ENCODE measurements around the gene DLK2.
"Not testable (repeated sequence)": the region's sequence is repeated elsewhere in the genome, so short reads cannot be mapped to it uniquely, and the experiment has no call there.

The DLK2 gene

GRCh38 chr6:43433148-43433547 is 22.2 kb downstream of the DLK2 start:
- no peak for DNase-seq (ENCODE audit: low read depth)

GRCh38 chr6:43432009-43432945 is 23.1 kb downstream of the DLK2 start:
- H3K4me3 ChIP-seq (ENCODE audit: low read depth, low read length) = no peak overlapping the region

More at GRCh38 chr6:43433148-43433547, 22.2 kb downstream of the DLK2 start:
- H3K4me3 ChIP-seq (ENCODE audit: low read depth, low read length) = no peak overlapping the region

GRCh38 chr6:43428874-43429273 is 26.5 kb downstream of the DLK2 start:
- peak overlapping the region; percentile 92 for H3K4me3 ChIP-seq (ENCODE audit: low read depth, low read length)
- no peak for DNase-seq (ENCODE audit: low read depth)

More at GRCh38 chr6:43432009-43432945, 23.1 kb downstream of the DLK2 start:
- no peak for DNase-seq (ENCODE audit: low read depth)

GRCh38 chr6:43428112-43428570 is 27.2 kb downstream of the DLK2 start:
- peak overlapping the region; percentile 92 for H3K4me3 ChIP-seq (ENCODE audit: low read depth, low read length)
- DNase-seq (ENCODE audit: low read depth) = no peak

- peak; percentile 88 for DNase-seq (ENCODE audit: low read depth)
- peak within 1 kb of the TSS; percentile 92 for H3K4me3 ChIP-seq (ENCODE audit: low read depth, low read length)
Measured at GRCh38 chr6:43427406-43428111, 27.8 kb downstream of the DLK2 start, which contains the start of gene ABCC10. TSS of gene ABCC10 (plus strand) at chr6:43427541. CDS start at chr6:43427979, 438 bp downstream.

GRCh38 chr6:43426928-43427405 is 28.4 kb downstream of the DLK2 start:
- H3K4me3 ChIP-seq (ENCODE audit: low read depth, low read length) = peak overlapping the region; percentile 92
- DNase-seq (ENCODE audit: low read depth) = no peak

- DNase-seq (ENCODE audit: low read depth); H3K4me3 ChIP-seq (ENCODE audit: low read depth, low read length): not testable (repeated sequence)
Measured at GRCh38 chr6:43425083-43425482, 30.3 kb downstream of the DLK2 start.

GRCh38 chr6:43421831-43422230 is 33.5 kb downstream of the DLK2 start:
- DNase-seq (ENCODE audit: low read depth) = no peak
- no peak overlapping the region for H3K4me3 ChIP-seq (ENCODE audit: low read depth, low read length)

- DNase-seq (ENCODE audit: low read depth) = no peak
- H3K4me3 ChIP-seq (ENCODE audit: low read depth, low read length) = no peak overlapping the region
Measured at GRCh38 chr6:43420012-43420709, 35.2 kb downstream of the DLK2 start.

- no peak overlapping the region for H3K4me3 ChIP-seq (ENCODE audit: low read depth, low read length)
- DNase-seq (ENCODE audit: low read depth) = no peak
Measured at GRCh38 chr6:43416935-43417334, 38.4 kb downstream of the DLK2 start.

GRCh38 chr6:43415275-43415674 is 40.1 kb downstream of the DLK2 start:
- not testable (repeated sequence) for H3K4me3 ChIP-seq (ENCODE audit: low read depth, low read length); DNase-seq (ENCODE audit: low read depth)

GRCh38 chr6:43413002-43413401 is 42.3 kb downstream of the DLK2 start:
- H3K4me3 ChIP-seq (ENCODE audit: low read depth, low read length) = no peak overlapping the region
- no peak for DNase-seq (ENCODE audit: low read depth)

GRCh38 chr6:43412541-43412940 is 42.8 kb downstream of the DLK2 start:
- H3K4me3 ChIP-seq (ENCODE audit: low read depth, low read length) = no peak overlapping the region

GRCh38 chr6:43410776-43411175 is 44.6 kb downstream of the DLK2 start:
- DNase-seq (ENCODE audit: low read depth); H3K4me3 ChIP-seq (ENCODE audit: low read depth, low read length): not testable (repeated sequence)

More at GRCh38 chr6:43412541-43412940, 42.8 kb downstream of the DLK2 start:
- DNase-seq (ENCODE audit: low read depth) = no peak

- no peak for DNase-seq (ENCODE audit: low read depth)
- H3K4me3 ChIP-seq (ENCODE audit: low read depth, low read length) = no peak overlapping the region
Measured at GRCh38 chr6:43408259-43408658, 47.1 kb downstream of the DLK2 start.

GRCh38 chr6:43407296-43407695 is 48.1 kb downstream of the DLK2 start:
- no peak overlapping the region for H3K4me3 ChIP-seq (ENCODE audit: low read depth, low read length)
- DNase-seq (ENCODE audit: low read depth) = no peak

- no peak for DNase-seq (ENCODE audit: low read depth)
- no peak overlapping the region for H3K4me3 ChIP-seq (ENCODE audit: low read depth, low read length)
Measured at GRCh38 chr6:43405354-43405753, 50.0 kb downstream of the DLK2 start.

GRCh38 chr6:43402820-43403219 is 52.5 kb downstream of the DLK2 start:
- no peak for DNase-seq (ENCODE audit: low read depth)
- H3K4me3 ChIP-seq (ENCODE audit: low read depth, low read length) = no peak overlapping the region

- H3K4me3 ChIP-seq (ENCODE audit: low read depth, low read length) = no peak overlapping the region
- DNase-seq (ENCODE audit: low read depth) = no peak
Measured at GRCh38 chr6:43401730-43402129, 53.6 kb downstream of the DLK2 start.
